ENCODE data around the gene ZCWPW2.

The ZCWPW2 gene, protein sequence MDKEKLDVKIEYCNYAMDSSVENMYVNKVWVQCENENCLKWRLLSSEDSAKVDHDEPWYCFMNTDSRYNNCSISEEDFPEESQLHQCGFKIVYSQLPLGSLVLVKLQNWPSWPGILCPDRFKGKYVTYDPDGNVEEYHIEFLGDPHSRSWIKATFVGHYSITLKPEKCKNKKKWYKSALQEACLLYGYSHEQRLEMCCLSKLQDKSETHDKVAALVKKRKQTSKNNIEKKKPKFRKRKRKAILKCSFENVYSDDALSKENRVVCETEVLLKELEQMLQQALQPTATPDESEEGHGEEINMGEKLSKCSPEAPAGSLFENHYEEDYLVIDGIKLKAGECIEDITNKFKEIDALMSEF
- long read RNA-seq, donor 1 = 0 reads
- long read RNA-seq, donor 2 = 0 reads
- long read RNA-seq, donor 3 = 0 reads
- long read RNA-seq, donor 4 = 0 reads
- long read RNA-seq, donor 5 = 0 reads
- long read RNA-seq, donor 6 = 0 reads
- long read RNA-seq, donor 7 = 0 reads
- long read RNA-seq, donor 8 = 0 reads

DNA sequence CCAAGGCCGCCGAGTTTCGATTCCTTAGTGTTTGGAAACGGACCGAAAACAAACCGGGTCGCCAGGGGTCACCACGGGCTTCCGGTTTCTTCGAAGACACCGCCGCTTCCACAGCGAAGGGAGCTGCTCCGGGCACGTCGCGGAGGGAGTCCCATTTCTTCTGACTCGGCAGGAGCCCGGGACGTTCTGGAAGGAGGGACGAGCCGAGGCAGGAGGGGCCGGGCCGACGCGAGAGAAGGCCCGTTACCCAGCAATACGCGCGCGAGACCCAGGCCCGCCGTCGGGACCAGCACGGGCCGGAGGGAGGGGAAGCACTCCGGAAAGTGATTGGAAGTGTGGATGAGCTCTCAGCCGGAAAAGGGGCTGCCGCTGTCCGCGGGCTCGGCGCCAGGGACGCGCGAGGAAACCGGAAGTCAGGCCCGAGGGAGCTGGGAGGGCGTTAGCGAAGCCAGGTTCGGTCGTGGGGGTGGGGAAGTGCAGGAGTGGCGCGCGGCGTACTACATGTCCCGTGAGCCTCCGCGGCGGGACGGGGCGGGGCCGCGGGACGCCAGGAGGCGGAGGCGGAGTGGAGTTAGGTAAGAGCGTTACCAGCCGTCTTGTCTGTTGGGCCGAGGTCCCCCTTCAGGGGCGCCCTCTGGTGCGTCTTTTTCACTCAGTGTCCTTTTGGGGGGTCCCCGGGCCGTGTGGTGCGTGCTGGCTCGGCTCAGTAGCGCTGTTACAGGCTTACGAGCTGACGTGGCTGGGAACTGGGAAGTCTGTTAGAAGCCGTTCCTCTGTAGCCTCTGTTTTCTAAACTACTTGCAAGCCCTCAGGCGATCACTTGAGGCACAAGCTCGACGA is at the start of gene ZCWPW2, which contains the start of gene AZI2:
ZCWPW2 (plus strand) TSS at position 93 of the 840 bp plus-strand sequence. CDS start 64,348 bp downstream, outside the sequence.
AZI2 (minus strand) TSS at position 196 of the 840 bp plus-strand sequence. CDS start 8,207 bp downstream, outside the sequence.
- peak; percentile 98 for DNase-seq

DNA sequence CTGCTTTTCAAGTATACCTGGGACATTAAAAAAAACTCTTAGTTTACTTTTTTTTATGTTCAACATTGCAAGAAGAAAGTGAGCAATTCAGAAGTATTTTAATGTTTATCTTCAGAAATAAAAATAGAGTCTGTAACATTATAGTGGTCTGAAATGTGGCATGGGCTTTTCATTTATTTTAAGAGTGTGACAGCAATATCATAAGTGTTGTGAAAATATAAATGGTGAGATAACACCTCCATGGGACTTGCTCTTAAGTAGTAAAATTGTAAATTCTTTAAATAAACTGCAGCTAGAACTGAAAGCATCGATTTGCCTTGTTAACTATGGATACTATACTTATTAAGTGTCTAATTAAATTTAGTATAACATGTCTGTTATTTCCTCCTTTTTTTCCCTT is 48.8 kb upstream of the ZCWPW2 start:
- DNase-seq = no peak

DNA sequence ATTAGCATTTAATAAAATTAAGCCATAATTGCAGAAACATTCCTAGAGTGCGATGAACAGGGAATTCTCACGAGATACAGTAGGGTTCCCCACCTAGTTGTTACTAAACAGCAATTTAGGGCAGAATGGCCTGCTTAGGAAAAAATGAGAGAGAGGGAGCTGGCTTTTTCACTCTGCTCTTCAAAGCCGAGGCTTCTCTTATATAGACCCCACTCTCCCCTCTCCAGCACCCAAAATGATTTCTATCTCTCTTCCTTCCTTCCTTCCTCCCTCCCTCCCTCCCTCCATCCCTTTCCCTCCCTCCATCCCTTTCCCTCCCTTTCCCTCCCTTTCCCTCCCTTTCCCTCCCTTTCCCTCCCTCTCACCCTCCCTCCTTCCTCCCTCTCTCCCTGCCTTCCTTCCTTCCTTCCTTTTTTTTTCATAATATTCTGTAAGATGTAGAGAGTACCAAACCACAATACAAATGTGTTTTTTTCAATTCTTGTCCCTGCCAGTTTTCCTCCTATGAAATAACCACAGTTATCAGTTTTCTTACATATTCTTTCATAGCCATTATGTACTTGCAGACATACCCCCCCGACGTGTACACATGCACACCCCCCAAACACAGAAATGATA is 48.1 kb upstream of the ZCWPW2 start:
- DNase-seq = no peak

DNA sequence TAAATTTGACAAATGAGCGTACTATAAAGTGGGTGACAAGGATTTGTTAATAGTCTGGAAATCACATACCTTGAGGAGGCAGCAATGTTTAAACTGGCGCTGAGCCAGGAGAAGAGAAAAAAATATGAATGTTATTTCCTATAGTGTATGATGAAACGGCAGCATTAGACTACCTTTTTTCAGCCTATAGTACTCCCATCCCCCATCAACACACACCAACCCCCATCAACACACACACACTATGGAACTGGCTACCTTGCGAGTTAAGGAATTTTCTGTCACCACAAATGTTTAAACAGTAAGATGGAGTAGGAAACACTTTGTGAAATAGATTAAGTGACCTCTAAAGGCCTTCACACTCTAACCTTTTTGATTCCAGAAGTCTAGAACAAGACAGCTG is 46.8 kb upstream of the ZCWPW2 start:
- no peak for DNase-seq

DNA sequence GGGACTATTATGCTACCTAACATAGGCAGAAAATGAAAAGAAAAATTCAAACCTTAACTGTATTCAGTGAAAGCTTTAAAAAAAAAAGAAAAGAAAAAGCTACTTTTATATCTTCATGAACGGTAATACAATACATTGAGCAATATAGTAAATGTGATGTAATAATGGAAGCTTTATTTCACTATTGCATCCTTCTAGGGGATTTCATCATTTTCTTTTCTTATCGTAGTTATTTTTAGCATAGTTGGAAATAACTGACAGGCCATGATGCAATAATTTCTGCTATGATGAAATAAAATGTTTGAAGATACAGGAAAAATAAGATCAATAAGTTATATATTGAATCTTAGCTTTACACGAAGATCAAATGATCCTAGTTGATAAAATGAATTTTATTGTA is 40.3 kb upstream of the ZCWPW2 start:
- DNase-seq = no peak

DNA sequence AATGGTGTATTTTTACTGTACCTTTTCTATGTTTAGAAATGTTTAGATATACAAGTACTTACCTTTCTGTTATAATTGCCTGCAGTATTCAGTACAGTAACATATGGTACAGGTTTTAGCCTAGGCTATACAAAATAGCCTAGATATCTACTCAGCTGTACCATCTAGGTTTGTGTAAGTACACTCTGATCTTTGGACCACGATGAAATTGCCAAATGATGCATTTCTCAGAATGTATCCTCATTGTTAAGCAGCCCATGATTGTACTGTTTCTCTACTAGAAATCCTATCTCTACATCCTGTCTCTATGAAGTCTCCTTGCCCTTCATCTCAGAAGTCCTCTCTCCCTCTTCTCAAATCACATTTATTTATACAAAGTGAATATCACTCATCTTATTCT is 32.8 kb upstream of the ZCWPW2 start:
- no peak for DNase-seq

DNA sequence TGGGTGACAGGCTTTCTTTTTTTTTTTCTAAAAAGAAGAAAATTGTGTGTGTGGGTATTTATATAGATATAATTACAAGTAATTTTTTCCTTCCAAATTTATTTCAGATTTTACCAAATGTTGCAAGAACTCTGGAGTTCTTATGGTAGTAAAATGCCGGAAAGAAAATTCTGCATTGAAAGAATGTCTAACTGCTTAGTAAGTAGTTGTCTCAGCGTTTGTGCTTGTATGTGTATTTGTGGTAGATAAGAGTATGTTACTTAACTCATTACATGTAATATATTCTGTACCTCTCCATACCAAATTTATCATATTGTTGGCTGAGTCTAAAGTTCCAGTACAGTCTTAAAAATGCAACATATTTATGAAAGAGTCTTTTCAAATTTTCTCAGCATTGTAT is 32.3 kb upstream of the ZCWPW2 start:
- DNase-seq = no peak

DNA sequence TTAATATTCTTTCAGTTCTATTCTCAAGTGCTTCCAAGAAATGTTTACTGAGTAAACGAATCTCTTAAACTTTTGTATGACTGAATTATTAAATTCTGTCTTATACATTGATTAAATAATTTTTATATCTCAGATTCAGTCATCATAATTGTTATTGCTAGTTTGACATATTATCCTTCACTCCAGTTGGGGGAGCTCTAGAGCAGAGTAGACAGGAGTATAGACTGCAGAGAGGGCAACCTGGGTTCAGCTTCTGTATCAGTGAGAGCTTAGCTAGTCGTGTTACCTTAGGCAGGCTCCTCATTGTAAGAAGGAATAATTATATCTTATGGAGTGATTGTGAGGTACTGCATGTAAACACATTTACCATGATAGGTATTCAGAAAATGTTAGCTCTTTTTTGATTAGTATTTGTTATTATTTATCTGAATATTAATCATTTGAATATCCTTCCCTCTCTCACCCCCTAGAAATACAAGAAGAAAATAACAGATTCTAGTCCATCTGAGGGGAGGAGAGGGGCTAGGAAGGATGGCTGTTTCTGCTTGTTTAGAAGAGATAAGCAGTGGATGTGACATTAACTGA is 31.0 kb upstream of the ZCWPW2 start:
- no peak for DNase-seq

DNA sequence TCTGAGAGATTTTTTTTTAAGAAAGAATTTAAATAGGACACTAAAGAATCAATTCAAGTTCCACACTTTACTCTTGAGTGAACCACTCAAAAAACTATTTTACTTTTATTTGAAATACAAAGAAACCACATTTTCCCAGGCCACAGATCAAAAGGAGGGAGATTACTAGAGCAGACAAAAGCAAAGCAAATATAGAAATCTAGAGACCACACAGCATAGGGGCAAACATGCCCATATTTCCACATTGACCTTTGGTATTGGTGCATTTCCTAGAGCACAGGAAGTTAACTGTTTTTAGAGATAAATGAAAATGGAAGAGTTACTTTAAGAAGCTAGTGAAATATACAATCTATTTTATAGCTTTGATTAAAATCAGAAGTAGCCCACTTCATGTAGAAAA is 27.5 kb upstream of the ZCWPW2 start:
- DNase-seq = no peak

DNA sequence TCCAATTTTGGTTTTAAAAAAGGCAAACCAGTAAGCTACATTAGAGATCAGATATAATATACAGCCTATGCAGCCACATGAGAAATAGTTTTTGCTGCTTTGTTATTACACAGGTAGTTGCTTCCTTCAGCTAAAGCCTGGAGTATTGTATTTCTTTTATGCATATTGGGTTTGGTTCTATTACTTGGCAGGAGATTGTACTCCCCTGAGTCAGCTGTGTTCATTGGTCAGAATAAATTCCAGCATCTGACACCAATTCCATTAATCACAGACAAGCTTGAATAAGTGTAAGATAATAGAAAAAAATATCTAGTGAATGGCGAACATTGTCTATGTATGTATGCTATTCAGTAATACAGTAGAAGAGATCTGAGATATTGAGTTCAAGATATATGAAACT is 26.1 kb upstream of the ZCWPW2 start:
- no peak for DNase-seq

DNA sequence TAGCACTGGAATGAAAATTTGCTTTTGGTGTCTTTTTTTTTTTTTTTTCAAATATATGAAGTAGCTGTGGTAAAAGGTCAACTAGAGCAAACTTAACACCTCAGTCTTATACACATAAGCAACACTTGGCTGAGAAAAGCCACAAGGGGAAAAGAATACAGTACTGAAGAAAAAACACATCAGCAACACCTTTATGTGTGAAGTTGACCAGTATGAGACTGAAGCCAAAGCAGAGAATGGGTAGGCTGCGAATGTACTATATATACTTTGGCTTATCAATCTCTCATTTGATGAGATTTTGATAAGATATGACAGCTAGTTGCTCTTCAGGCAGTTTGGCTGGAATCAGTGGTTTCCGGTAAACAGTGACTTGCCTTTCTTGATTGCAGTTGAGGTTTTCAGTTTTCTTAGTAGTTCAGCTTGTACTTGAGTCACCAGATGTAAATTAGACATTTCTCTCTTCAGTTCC is 22.0 kb upstream of the ZCWPW2 start:
- no peak for DNase-seq

DNA sequence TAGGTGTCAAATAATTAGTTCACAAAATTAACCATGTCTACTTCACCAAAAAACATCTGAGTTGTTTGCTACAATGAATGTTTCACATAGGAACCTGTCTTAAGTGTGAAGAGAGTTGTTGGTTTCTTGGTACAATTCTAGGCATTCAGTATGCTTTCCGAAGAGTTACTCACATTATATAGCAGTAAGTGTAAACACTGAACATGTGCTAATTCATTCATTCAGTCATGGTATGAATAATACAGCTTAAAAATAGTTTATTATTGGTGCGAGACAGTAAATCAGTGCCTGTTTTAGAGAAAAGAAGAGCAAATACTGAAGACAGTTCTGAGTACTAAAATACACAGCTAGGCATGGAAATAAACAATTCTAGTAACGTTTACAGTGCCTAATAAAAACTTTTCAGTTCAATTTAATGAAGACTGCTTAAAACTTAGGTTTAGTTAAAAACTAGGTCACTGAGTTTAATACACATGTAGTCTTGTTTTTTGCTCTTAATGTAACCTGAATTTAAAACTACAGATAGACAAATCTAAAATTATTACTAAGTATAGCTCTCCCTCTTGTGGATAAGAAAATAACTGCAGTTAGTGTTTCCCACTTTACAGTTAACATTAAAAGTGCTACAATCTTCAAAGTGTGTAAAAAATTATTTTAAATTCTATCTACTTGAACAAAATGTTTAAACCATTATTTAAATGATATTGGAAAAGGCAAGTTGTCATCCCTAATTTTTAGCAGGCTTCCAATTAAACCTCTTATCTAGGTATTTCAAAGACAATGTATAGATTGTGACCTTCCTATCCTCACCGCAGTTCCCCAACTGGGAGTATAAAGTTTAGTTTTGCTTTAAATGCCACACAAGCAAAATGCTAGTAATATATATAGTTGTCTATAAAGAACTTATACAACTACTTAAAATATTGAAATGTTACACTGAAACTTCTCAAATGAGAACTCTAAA is 20.1 kb upstream of the ZCWPW2 start:
- no peak for DNase-seq

DNA sequence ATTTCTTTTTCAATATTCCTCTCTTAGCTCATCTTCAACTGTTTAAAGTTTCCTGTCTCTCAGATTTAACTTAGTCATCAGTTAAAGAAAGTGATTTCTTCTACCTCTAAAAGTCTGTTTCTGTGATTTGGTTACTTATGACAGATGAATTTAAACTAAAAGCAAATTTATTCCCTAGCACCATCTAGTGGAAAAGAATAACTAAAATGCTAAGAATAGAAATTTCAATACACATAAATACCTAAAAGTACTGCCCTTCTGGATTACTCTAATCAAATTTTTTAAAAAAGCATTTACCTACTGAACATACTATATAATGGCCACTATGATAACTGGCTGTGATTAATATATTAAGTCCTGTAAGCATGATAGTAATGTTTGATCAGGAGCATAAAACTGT is 14.0 kb upstream of the ZCWPW2 start:
- DNase-seq = no peak

DNA sequence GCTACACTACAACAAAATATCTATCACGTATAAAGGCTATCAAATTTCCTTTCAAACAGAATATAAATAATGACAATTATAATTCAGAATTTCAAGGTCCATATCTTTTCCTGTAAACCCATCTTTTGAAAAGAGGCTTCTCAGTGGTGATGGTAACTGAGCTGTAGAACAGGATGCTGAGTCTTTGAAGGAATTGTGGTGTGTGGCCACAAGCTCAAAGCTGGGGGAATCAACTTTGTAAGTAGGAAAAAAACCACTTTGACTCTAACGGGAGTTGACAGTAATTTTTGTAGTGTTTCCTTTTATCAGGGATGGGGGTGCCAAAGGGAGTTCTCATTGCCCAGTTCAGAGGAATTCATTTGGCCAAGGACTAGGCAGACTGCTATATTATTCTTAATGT is 13.3 kb upstream of the ZCWPW2 start:
- no peak for DNase-seq

DNA sequence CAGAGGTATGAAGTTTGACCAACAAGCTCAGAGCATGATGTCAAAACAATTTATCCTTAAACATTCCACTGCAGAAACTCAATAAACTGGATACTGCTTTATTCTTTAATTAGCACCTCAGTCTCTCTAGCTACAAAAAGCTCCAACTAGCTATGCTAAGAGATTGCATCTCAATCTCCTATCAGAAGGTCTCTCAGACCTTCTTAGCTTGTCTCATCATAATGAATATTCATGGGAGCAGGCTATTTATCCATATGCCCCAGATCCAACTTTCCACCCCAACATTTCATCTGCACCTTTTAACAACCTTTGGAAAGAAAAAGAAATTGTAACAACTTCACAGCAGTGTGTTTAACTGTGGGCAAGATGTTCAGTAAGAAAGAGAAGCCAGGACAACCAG is 11.3 kb upstream of the ZCWPW2 start:
- no peak for DNase-seq

DNA sequence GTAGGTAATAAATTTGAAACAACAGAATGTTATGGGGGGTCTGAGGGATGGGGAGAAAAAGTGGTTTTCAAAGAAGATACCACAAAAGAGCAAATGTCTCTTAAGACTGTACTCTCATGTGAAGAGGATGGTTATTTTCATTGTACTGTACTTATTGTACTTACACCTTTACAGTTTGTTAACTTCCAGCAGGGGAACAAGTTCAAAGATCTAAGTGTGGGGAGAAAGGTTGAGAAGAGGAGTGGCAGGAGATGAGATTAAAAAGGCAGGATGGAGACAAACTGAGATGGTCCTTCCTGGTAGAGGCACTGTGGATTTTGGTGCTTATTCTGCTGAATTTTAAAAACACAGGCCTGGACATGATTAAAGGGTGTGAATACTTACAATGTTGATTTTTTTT is 5.4 kb upstream of the ZCWPW2 start:
- no peak for DNase-seq

DNA sequence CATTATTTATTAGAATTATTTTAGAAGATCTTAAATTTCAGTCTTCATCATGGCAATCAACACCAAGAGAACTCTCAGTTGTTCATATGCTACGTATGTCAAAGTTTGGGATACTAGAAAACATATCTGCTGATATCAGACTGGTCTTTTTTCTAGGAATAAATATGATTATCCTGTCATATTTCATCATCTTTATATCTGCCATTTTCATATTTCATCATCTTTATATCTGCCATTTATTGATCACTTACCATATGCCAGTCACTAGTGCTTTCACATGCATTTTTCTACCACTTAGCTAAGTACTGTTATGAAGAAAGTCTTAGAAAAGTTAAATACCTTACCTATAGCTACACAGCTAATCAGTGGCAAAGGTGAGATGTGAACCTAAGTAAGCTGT is 2.8 kb upstream of the ZCWPW2 start:
- no peak for DNase-seq

DNA sequence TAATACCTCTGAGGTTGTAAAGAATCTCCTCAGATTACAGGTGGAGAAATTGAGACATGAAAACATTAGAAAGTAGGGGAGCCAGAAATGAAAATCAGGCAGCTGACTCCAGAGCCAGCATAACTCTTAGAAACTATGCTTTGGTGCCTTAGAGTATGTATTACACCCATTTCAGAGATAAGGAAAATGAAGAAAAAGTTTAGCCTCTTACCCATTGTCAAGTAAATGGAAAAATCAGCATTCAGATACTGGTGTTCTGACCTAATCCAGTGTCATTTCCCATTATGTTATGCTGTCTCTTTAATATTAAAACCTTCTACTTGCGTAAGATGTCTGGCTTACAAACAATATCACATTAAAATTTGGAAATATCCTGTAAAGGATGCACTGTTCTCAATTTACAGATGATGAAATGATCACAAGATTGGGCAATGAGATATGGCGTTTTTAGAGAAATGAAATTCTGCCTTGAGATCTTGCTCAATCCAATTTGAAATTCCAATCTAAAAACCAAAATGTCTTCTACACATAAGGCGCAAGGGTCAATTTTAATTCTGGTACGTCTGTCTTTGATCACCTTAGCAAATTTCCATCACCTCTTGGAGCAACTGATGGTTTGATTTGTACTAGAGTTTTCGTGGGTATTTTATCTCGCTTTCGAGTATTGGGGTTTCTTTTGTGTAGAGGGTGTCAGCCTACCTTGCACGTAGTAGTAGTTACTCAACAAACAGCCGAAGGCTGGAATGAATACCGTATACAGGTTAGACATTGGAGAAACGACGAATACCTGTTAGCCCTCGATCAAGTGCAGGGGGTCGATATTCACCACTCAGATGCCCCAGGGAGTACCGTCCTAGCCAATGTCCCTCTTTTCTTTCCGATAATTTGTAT is 902 bp upstream of the ZCWPW2 start:
- DNase-seq = no peak

DNA sequence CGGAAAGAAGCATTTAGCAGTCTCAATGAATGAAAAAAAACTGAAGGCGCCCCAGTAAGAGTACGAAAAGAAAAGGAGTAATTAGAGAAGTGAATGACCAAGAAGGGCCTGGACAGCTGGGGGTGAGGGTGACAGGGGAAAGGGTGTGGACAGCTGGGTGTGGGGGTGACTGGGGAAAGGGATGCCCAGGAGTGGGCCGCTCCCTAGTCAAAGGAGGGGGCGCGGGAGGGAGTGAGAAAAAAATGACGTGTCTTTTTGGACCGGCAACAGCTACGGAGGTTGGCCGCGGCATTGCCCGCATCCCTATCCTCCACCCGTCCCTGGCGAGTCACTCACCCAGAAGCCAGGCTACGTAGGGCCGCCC is 274 bp upstream of the ZCWPW2 start:
- no peak for DNase-seq

DNA sequence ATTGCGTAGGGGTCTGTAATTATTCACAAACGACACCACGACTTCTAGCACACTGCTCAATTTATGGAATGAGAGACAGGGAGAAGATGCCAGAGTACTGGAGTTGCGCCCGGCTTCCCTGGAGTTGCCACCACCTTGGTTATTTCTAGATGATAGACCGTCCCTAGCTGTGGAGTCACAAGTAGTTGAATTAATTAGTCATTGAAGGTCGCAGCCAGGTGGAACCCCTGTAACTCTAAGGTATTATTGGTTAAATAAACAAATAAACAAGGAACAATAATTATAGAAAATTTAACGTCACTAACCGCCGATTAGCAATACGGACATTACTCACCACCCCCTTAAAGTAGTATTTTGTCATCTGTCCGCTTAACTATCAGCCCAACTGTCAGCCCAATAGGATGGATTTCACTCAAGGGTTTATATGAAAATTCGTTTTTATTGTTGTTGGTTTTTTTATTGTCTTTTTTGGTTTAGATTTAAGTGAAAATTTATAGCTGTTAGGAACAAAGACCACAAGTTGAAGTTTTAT is 1.0 kb downstream of the ZCWPW2 start:
- DNase-seq = no peak
